Measurements from ENCODE around the gene FXYD3. TPM values are rescaled to one million over a fixed set of nuclear protein-coding genes. Genes with fewer than 3 reads are reported as not detected.

FXYD3 gene
- total RNA-seq, 1 donor from 2014 or later, result 0.50 TPM

GRCh38 chr19:35169221-35169995, 53.8 kb downstream of the FXYD3 start:
- Histone ChIP-seq H3K36me3 (ENCODE audit: control insufficient read depth, insufficient read depth, low read length) (no peaks in the 10 kb centered on the region), H3K4me3 (ENCODE audit: low read depth, low read length) (no peak overlapping the region), H3K27me3 (ENCODE audit: control insufficient read depth, insufficient read depth, low read length) (no peaks in the 10 kb centered on the region)
- no peak for DNase-seq (ENCODE audit: low read depth)
- TF ChIP-seq CTCF (IDR thresholded peaks at IDR 0.05; ENCODE audit: insufficient read depth, low read length, poor library complexity, severe bottlenecking), result no peak

- no peak for DNase-seq (ENCODE audit: low read depth)
- Histone ChIP-seq H3K4me3 (ENCODE audit: low read depth, low read length) (no peak overlapping the region), H3K36me3 (ENCODE audit: control insufficient read depth, insufficient read depth, low read length) (no peaks in the 10 kb centered on the region)
These were observed 54.9 kb downstream of the FXYD3 start for GRCh38 chr19:35170359-35171061.

GRCh38 chr19:35171730-35172129, 56.1 kb downstream of the FXYD3 start:
- no peak for TF ChIP-seq CTCF (IDR thresholded peaks at IDR 0.05; ENCODE audit: insufficient read depth, low read length, poor library complexity, severe bottlenecking)
- no peak for DNase-seq (ENCODE audit: low read depth)
- Histone ChIP-seq H3K4me3 (ENCODE audit: low read depth, low read length) (no peak overlapping the region), H3K36me3 (ENCODE audit: control insufficient read depth, insufficient read depth, low read length) (no peaks in the 10 kb centered on the region), H3K27me3 (ENCODE audit: control insufficient read depth, insufficient read depth, low read length) (no peaks in the 10 kb centered on the region)

More at GRCh38 chr19:35170359-35171061, 54.9 kb downstream of the FXYD3 start:
- no peaks in the 10 kb centered on the region for H3K27me3 ChIP-seq (ENCODE audit: control insufficient read depth, insufficient read depth, low read length)
- TF ChIP-seq CTCF (IDR thresholded peaks at IDR 0.05; ENCODE audit: insufficient read depth, low read length, poor library complexity, severe bottlenecking), result no peak

Other genes with a start within 250 kb of the FXYD3 start
- gene ZNF30, start 188.9 kb upstream of the FXYD3 start, total RNA-seq, result 1.6 and 2.1 TPM in 2 replicates
- 5.6 and 6.1 TPM in 2 replicates for gene ZNF792, start 151.6 kb upstream of the FXYD3 start, total RNA-seq
- gene GRAMD1A, start 115.5 kb upstream of the FXYD3 start, total RNA-seq, result 88.0 and 104 TPM in 2 replicates
- gene SCN1B, start 85.4 kb upstream of the FXYD3 start, total RNA-seq, result 1.6 and 1.8 TPM in 2 replicates
- 1.6 and 2.3 TPM in 2 replicates for gene HPN, start 74.1 kb upstream of the FXYD3 start, total RNA-seq
- gene LGI4, start 19.2 kb downstream of the FXYD3 start, total RNA-seq, result not detected in 2 replicates
- gene FXYD1, start 23.0 kb downstream of the FXYD3 start, total RNA-seq, result not detected in 2 replicates
- not detected in 2 replicates for gene FXYD7, start 27.4 kb downstream of the FXYD3 start, total RNA-seq
- gene FXYD5, start 38.9 kb downstream of the FXYD3 start, total RNA-seq, result 135 and 153 TPM in 2 replicates
- gene FAM187B, start 112.9 kb downstream of the FXYD3 start, total RNA-seq, result not detected in 2 replicates
- 147 and 247 TPM in 2 replicates for gene LSR, start 133.2 kb downstream of the FXYD3 start, total RNA-seq
- 95.1 and 96.5 TPM in 2 replicates for gene USF2, start 153.1 kb downstream of the FXYD3 start, total RNA-seq
- not detected in 2 replicates for gene HAMP, start 166.7 kb downstream of the FXYD3 start, total RNA-seq
- gene MAG, start 176.3 kb downstream of the FXYD3 start, total RNA-seq, result 0.04 TPM in 1 of 2 replicates, not detected in the other
- gene CD22, start 213.4 kb downstream of the FXYD3 start, total RNA-seq, result 0.75 and 2.9 TPM in 2 replicates
- 0.04 TPM in 1 of 2 replicates, not detected in the other for gene FFAR1, start 232.1 kb downstream of the FXYD3 start, total RNA-seq
- gene FFAR3, start 242.6 kb downstream of the FXYD3 start, total RNA-seq, result not detected in 2 replicates

All from kidney epithelial cell (primary cell).